HepG2 (cell line): ENCODE data around the gene MSI2. TPM values are rescaled to one million over a fixed set of nuclear protein-coding genes. Genes with fewer than 3 reads are reported as not detected.

Source experiments
- CCDC6 ChIP-seq: sonication (generic); formaldehyde crosslinking; IDR thresholded peaks from 2 replicates; pipeline ENCODE4 v1.8.1; 2022; ENCODE audit warnings: mild to moderate bottlenecking, missing genetic modification reagents, moderate library complexity
- HMGA1 ChIP-seq: sonication (generic); formaldehyde crosslinking; conservative IDR thresholded peaks from 2 replicates; pipeline ENCODE4 v1.4.0; 2020; ENCODE audit warnings: missing genetic modification reagents
- KDM5B ChIP-seq: sonication (generic); formaldehyde crosslinking; IDR thresholded peaks from 2 replicates; pipeline ENCODE4 v1.4.0; 2020; ENCODE audit warnings: missing genetic modification reagents, mild to moderate bottlenecking, borderline replicate concordance
- KMT2B ChIP-seq: IDR thresholded peaks from 2 replicates; pipeline ENCODE4 v1.6.1; 2016; ENCODE audit warnings: missing genetic modification reagents, missing compliant biosample characterization
- MEF2D ChIP-seq: sonication (generic); formaldehyde crosslinking; IDR thresholded peaks from 2 replicates; pipeline ENCODE4 v1.5.1; 2020; ENCODE audit warnings: mild to moderate bottlenecking, missing genetic modification reagents
- MXI1 ChIP-seq: IDR thresholded peaks from 3 replicates; pipeline ENCODE4 v1.6.1; 2012; ENCODE audit warnings: low read depth, low read length, inconsistent platforms, borderline replicate concordance
- PHF8 ChIP-seq: sonication (generic); formaldehyde crosslinking; IDR thresholded peaks from 2 replicates; pipeline ENCODE4 v1.5.0; 2020; ENCODE audit warnings: missing genetic modification reagents
- RBAK ChIP-seq: sonication (generic); formaldehyde crosslinking; IDR thresholded peaks from 2 replicates; pipeline ENCODE4 v1.5.1; 2020; ENCODE audit warnings: mild to moderate bottlenecking, missing genetic modification reagents
- RFX5 ChIP-seq: IDR thresholded peaks from 2 replicates; pipeline ENCODE4 v1.6.1; 2011; ENCODE audit warnings: low read depth, low read length, improper control_type of control experiment
- RXRB ChIP-seq: IDR thresholded peaks from 2 replicates; pipeline ENCODE4 v1.6.1; 2016; ENCODE audit warnings: borderline replicate concordance, missing genetic modification reagents, missing compliant biosample characterization
- SIX1 ChIP-seq: sonication (generic); formaldehyde crosslinking; IDR thresholded peaks from 2 replicates; pipeline ENCODE4 v1.4.0; 2020; ENCODE audit warnings: missing genetic modification reagents, borderline replicate concordance
- TEF ChIP-seq: sonication (generic); formaldehyde crosslinking; IDR thresholded peaks from 2 replicates; pipeline ENCODE4 v1.5.0; 2020; ENCODE audit warnings: missing genetic modification reagents
- U2AF2 ChIP-seq: fragments of 200-400 bp; formaldehyde crosslinking; IDR thresholded peaks from 2 replicates; pipeline ENCODE4 v1.6.1; 2017; ENCODE audit warnings: low read depth, mild to moderate bottlenecking, low read length
- YEATS2 ChIP-seq: sonication (generic); formaldehyde crosslinking; IDR thresholded peaks from 2 replicates; pipeline ENCODE4 v1.4.0; 2020; ENCODE audit warnings: missing genetic modification reagents, borderline replicate concordance
- ZNF296 ChIP-seq: sonication (generic); formaldehyde crosslinking; conservative IDR thresholded peaks from 2 replicates; pipeline ENCODE4 v1.5.0; 2020; ENCODE audit warnings: mild to moderate bottlenecking, missing genetic modification reagents
- ZNF33B ChIP-seq: sonication (generic); formaldehyde crosslinking; IDR thresholded peaks from 2 replicates; pipeline ENCODE4 v1.5.1; 2020; ENCODE audit warnings: mild to moderate bottlenecking, missing genetic modification reagents
- ZNF784 ChIP-seq: sonication (generic); formaldehyde crosslinking; IDR thresholded peaks from 2 replicates; pipeline ENCODE4 v1.5.1; 2020; ENCODE audit warnings: missing genetic modification reagents, mild to moderate bottlenecking, borderline replicate concordance
- polyA plus RNA-seq, 8 experiments: library from polyadenylated mRNA; depleted of rRNA in 3 of 8; stranded (reverse) in 7 of 8; unstranded in 1 of 8; fragments of >200 nt; fragmentation: Illumina TruSeq in 4 of 8; extraction: Trizol in 4 of 8; gene quantifications; 2 replicates each; pipeline versions ENCODE4 v1.2.1 to v1.2.3, GENCODE V29; 2011 to 2016; ENCODE audit warnings: low read depth in 4 of 8, missing spikeins in 1 of 8, mixed read lengths in 1 of 8; ENCODE audit not compliant: insufficient read depth in 1 of 8
- total RNA-seq, 5 experiments: library from RNA; depleted of rRNA; stranded (reverse); fragments of >200 nt; fragmentation: Illumina TruSeq; extraction: Trizol; gene quantifications; 2 replicates each; pipeline ENCODE4 v1.2.3, GENCODE V29; 2016; ENCODE audit warnings: low read depth in 1 of 5
- TF ChIP-seq, protein P1 (sequence below): sonication (generic); formaldehyde crosslinking; IDR thresholded peaks from 2 replicates; pipeline ENCODE4 v1.5.0; 2020; ENCODE audit warnings: missing genetic modification reagents
- TF ChIP-seq, protein P2 (sequence below): IDR thresholded peaks from 2 replicates; pipeline ENCODE4 v1.6.1; 2016; ENCODE audit warnings: low read depth, borderline replicate concordance
- TF ChIP-seq, protein P3 (sequence below), 2 experiments: fragments of 450-650 bp in 1 of 2; sonication (generic) in 1 of 2; formaldehyde crosslinking; IDR thresholded peaks; 2 replicates each; pipeline versions ENCODE4 v1.5.0 to v1.8.0; 2020 to 2022; ENCODE audit warnings: mild to moderate bottlenecking in 1 of 2, missing genetic modification reagents in 1 of 2
- TF ChIP-seq, protein P4 (sequence below): sonication (generic); formaldehyde crosslinking; conservative IDR thresholded peaks from 2 replicates; pipeline ENCODE4 v1.4.0; 2020; ENCODE audit warnings: missing genetic modification reagents
- TF ChIP-seq, protein P5 (sequence below): sonication (generic); formaldehyde crosslinking; IDR thresholded peaks from 2 replicates; pipeline ENCODE4 v1.4.0; 2020; ENCODE audit warnings: missing genetic modification reagents

MSI2 gene
- total and polyA plus RNA-seq, 2 of the 13 experiments (the other 11 are each of a cell fraction or from before 2014, with no cell fraction given), result 77.5 to 78.4 TPM

- TF ChIP-seq, protein P1, sequence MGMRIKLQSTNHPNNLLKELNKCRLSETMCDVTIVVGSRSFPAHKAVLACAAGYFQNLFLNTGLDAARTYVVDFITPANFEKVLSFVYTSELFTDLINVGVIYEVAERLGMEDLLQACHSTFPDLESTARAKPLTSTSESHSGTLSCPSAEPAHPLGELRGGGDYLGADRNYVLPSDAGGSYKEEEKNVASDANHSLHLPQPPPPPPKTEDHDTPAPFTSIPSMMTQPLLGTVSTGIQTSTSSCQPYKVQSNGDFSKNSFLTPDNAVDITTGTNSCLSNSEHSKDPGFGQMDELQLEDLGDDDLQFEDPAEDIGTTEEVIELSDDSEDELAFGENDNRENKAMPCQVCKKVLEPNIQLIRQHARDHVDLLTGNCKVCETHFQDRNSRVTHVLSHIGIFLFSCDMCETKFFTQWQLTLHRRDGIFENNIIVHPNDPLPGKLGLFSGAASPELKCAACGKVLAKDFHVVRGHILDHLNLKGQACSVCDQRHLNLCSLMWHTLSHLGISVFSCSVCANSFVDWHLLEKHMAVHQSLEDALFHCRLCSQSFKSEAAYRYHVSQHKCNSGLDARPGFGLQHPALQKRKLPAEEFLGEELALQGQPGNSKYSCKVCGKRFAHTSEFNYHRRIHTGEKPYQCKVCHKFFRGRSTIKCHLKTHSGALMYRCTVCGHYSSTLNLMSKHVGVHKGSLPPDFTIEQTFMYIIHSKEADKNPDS (CRISPR knock-in tag), result no peak
- TF ChIP-seq CCDC6 (peak; percentile 70), MXI1 (0 out of 3 replicates have a peak, but pooled peaks have one; percentile 15), RFX5 (no peak), RXRB (CRISPR knock-in tag) (0 out of 2 replicates have a peak, but pooled peaks have one; percentile 21), YEATS2 (CRISPR knock-in tag) (peak; percentile 27; the same call in 1 of the 2 replicates), KDM5B (CRISPR knock-in tag) (peak; percentile 50; the same call in 1 of the 2 replicates), U2AF2 (no peak), MEF2D (CRISPR knock-in tag) (no peak), ZNF784 (CRISPR knock-in tag) (no peak), PHF8 (CRISPR knock-in tag) (no peak), TEF (CRISPR knock-in tag) (no peak), RBAK (CRISPR knock-in tag) (0 out of 2 replicates have a peak, but pooled peaks have one; percentile 25), SIX1 (no peak), KMT2B (CRISPR knock-in tag) (no peak), HMGA1 (CRISPR knock-in tag) (no peak), ZNF296 (CRISPR knock-in tag) (0 out of 2 replicates have a peak, but pooled peaks have one; percentile 51), ZNF33B (no peak)
- TF ChIP-seq, protein P2, sequence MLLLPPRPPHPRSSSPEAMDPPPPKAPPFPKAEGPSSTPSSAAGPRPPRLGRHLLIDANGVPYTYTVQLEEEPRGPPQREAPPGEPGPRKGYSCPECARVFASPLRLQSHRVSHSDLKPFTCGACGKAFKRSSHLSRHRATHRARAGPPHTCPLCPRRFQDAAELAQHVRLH (CRISPR knock-in tag), result peak; percentile 21; the same call in 1 of the 2 replicates
- TF ChIP-seq, protein P3, sequence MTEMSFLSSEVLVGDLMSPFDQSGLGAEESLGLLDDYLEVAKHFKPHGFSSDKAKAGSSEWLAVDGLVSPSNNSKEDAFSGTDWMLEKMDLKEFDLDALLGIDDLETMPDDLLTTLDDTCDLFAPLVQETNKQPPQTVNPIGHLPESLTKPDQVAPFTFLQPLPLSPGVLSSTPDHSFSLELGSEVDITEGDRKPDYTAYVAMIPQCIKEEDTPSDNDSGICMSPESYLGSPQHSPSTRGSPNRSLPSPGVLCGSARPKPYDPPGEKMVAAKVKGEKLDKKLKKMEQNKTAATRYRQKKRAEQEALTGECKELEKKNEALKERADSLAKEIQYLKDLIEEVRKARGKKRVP (CRISPR knock-in tag; IDR thresholded peaks at IDR 0.05), result no peak
- TF ChIP-seq, protein P4, sequence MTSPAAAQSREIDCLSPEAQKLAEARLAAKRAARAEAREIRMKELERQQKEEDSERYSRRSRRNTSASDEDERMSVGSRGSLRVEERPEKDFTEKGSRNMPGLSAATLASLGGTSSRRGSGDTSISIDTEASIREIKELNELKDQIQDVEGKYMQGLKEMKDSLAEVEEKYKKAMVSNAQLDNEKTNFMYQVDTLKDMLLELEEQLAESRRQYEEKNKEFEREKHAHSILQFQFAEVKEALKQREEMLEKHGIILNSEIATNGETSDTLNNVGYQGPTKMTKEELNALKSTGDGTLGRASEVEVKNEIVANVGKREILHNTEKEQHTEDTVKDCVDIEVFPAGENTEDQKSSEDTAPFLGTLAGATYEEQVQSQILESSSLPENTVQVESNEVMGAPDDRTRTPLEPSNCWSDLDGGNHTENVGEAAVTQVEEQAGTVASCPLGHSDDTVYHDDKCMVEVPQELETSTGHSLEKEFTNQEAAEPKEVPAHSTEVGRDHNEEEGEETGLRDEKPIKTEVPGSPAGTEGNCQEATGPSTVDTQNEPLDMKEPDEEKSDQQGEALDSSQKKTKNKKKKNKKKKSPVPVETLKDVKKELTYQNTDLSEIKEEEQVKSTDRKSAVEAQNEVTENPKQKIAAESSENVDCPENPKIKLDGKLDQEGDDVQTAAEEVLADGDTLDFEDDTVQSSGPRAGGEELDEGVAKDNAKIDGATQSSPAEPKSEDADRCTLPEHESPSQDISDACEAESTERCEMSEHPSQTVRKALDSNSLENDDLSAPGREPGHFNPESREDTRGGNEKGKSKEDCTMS (CRISPR knock-in tag), result no peak
- TF ChIP-seq, protein P5, sequence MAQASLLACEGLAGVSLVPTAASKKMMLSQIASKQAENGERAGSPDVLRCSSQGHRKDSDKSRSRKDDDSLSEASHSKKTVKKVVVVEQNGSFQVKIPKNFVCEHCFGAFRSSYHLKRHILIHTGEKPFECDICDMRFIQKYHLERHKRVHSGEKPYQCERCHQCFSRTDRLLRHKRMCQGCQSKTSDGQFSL (CRISPR knock-in tag), result no peak
These were observed 184.4 kb downstream of the MSI2 start (continued) for GRCh38 chr17:57440522-57441269.
